Measurements from ENCODE around the gene HDLBP. TPM values are rescaled to one million over a fixed set of nuclear protein-coding genes. Genes with fewer than 3 reads are reported as not detected.

Gene HDLBP
- total RNA-seq, 4 donors from 2014 or later = 324 to 412 (median 363) TPM

- WGBS, 2 donors = 81 to 83% methylated on average over 11 of the region's 11 CpGs
- H3K27me3 ChIP-seq = no peaks in the 10 kb centered on the region
- no peak for DNase-seq (ENCODE audit: low spot score in 2 of 2)
- no peaks in the 10 kb centered on the region for H3K4me1 ChIP-seq
- TF ChIP-seq POLR2A (IDR thresholded peaks at IDR 0.05) = no peak
- TF ChIP-seq EP300 (IDR thresholded peaks at IDR 0.05) = no peak
- TF ChIP-seq CTCF (IDR thresholded peaks at IDR 0.05) = no peak
- no peak overlapping the region for H3K27ac ChIP-seq
- H3K36me3 ChIP-seq = peaks cover 3 to 95% (median 42%) of the 10 kb centered on the region in 3 donors
- H3K9me3 ChIP-seq = no peaks in the 10 kb centered on the region
- H3K4me3 ChIP-seq = no peak overlapping the region
Measured at GRCh38 chr2:241256168-241256545, 59.3 kb downstream of the HDLBP start.

GRCh38 chr2:241255542-241256167 lies 59.8 kb downstream of the HDLBP start:
- Histone ChIP-seq H3K27ac (no peak overlapping the region), H3K4me3 (no peak overlapping the region), H3K36me3 (peaks cover 3 to 95% (median 45%) of the 10 kb centered on the region in 3 donors), H3K4me1 (no peaks in the 10 kb centered on the region), H3K27me3 (no peaks in the 10 kb centered on the region), H3K9me3 (no peaks in the 10 kb centered on the region)
- no peak for DNase-seq (ENCODE audit: low spot score in 2 of 2)
- WGBS, 2 donors = 89% methylated on average over 13 of the region's 13 CpGs
- TF ChIP-seq POLR2A (IDR thresholded peaks at IDR 0.05) (no peak), EP300 (IDR thresholded peaks at IDR 0.05) (no peak), CTCF (IDR thresholded peaks at IDR 0.05) (no peak)

- TF ChIP-seq EP300 (IDR thresholded peaks at IDR 0.05) = no peak
- no peak for TF ChIP-seq CTCF (IDR thresholded peaks at IDR 0.05)
- no peak for TF ChIP-seq POLR2A (IDR thresholded peaks at IDR 0.05)
- H3K27me3 ChIP-seq = no peaks in the 10 kb centered on the region
- no peak for DNase-seq (ENCODE audit: low spot score in 2 of 2)
- H3K4me3 ChIP-seq = no peak overlapping the region
- no peaks in the 10 kb centered on the region for H3K9me3 ChIP-seq
- WGBS, 2 donors = 88 to 94% methylated on average over 10 of the region's 10 CpGs
- peaks cover 3 to 95% (median 47%) of the 10 kb centered on the region in 3 donors for H3K36me3 ChIP-seq
- no peaks in the 10 kb centered on the region for H3K4me1 ChIP-seq
- H3K27ac ChIP-seq = no peak overlapping the region
Measured at GRCh38 chr2:241254904-241255351, 60.5 kb downstream of the HDLBP start.

DNA sequence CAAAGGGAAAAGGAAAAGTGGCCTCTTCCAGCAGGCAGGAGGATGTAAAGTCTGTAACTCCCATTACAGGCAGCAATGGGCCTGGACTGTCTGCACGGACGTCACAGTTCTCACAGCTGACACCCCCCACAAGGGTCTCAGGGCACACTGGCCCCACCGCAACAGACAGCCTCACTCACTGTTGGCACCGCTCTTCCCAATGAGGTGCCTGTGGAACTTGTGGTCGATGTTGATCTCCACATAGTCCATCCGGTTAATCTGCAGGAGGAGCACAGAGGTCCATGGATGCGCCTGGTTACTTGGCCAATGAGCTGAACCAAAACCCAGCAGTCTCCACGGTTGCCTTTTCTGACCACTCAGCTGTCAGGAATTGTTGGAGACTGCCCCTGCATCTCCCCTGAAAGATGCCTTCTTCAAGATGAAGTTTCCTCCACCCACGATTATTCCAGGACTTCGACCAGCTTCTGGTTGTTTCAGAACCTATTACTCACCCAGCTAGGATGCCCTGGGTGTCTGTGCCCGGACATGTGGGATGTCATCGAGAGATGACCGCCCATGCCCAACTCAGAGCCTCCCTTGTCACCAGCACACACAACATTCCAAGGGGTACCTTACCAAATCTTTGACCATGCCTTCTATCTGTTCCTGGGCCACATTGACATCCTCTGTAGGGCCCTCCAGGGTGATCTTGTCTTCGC lies 62.5 kb downstream of the HDLBP start:
- no peak for TF ChIP-seq CTCF (IDR thresholded peaks at IDR 0.05)
- TF ChIP-seq POLR2A (IDR thresholded peaks at IDR 0.05) = no peak
- no peak for TF ChIP-seq EP300 (IDR thresholded peaks at IDR 0.05)
- H3K4me1 ChIP-seq = no peaks in the 10 kb centered on the region
- H3K4me3 ChIP-seq = no peak overlapping the region
- 88 to 94% methylated on average over 10 to 14 of the region's 14 CpGs for WGBS, 2 donors
- DNase-seq (ENCODE audit: low spot score in 2 of 2) = no peak
- peaks cover 6 to 97% (median 65%) of the 10 kb centered on the region in 3 donors for H3K36me3 ChIP-seq
- H3K9me3 ChIP-seq = no peaks in the 10 kb centered on the region
- no peaks in the 10 kb centered on the region for H3K27me3 ChIP-seq
- H3K27ac ChIP-seq = no peak overlapping the region

- H3K4me1 ChIP-seq = no peaks in the 10 kb centered on the region
- H3K4me3 ChIP-seq = no peak overlapping the region
- peaks cover 3 to 100% (median 69%) of the 10 kb centered on the region in 3 donors for H3K36me3 ChIP-seq
- H3K27me3 ChIP-seq = no peaks in the 10 kb centered on the region
- no peaks in the 10 kb centered on the region for H3K9me3 ChIP-seq
- TF ChIP-seq EP300 (IDR thresholded peaks at IDR 0.05) (no peak), POLR2A (IDR thresholded peaks at IDR 0.05) (no peak), CTCF (IDR thresholded peaks at IDR 0.05) (no peak)
- DNase-seq (ENCODE audit: low spot score in 2 of 2) = no peak
- H3K27ac ChIP-seq = no peak overlapping the region
- 89 to 90% methylated on average over 14 of the region's 14 CpGs for WGBS, 2 donors
Measured at GRCh38 chr2:241249654-241250053, 65.8 kb downstream of the HDLBP start.

Measured in tibial nerve (tissue), 4 donors.